ENCODE data around the gene TEAD1. TPM values are rescaled to one million over a fixed set of nuclear protein-coding genes. Genes with fewer than 3 reads are reported as not detected.
"Not testable (repeated sequence)": the region's sequence is repeated elsewhere in the genome, so short reads cannot be mapped to it uniquely, and the experiment has no call there.

TEAD1 gene
- total RNA-seq, 2 experiments from 2014 or later = 0.43 to 0.68 TPM

- Mint-ChIP-seq H3K27ac (no peak overlapping the region), H3K27me3 (peaks cover 61% of the 10 kb centered on the region), H3K4me3 (no peak overlapping the region), H3K4me1 (peaks cover 1% of the 10 kb centered on the region), H3K36me3 (no peaks in the 10 kb centered on the region), H3K9me3 (no peaks in the 10 kb centered on the region)
- no peak for DNase-seq
Observed at GRCh38 chr11:12864316-12865156, 190.3 kb downstream of the TEAD1 start.

GRCh38 chr11:12865863-12866595, 191.8 kb downstream of the TEAD1 start:
- peaks cover 1% of the 10 kb centered on the region for H3K4me1 Mint-ChIP-seq
- DNase-seq = no peak
- no peaks in the 10 kb centered on the region for H3K9me3 Mint-ChIP-seq
- H3K27ac Mint-ChIP-seq = no peak overlapping the region
- H3K27me3 Mint-ChIP-seq = peaks cover 53% of the 10 kb centered on the region
- no peaks in the 10 kb centered on the region for H3K36me3 Mint-ChIP-seq
- no peak overlapping the region for H3K4me3 Mint-ChIP-seq

GRCh38 chr11:12867531-12867930, 193.3 kb downstream of the TEAD1 start:
- Mint-ChIP-seq H3K36me3 (no peaks in the 10 kb centered on the region), H3K4me3 (no peak overlapping the region), H3K27ac (no peak overlapping the region), H3K4me1 (peaks cover 1% of the 10 kb centered on the region), H3K27me3 (peaks cover 43% of the 10 kb centered on the region), H3K9me3 (no peaks in the 10 kb centered on the region)
- no peak for DNase-seq

DNA sequence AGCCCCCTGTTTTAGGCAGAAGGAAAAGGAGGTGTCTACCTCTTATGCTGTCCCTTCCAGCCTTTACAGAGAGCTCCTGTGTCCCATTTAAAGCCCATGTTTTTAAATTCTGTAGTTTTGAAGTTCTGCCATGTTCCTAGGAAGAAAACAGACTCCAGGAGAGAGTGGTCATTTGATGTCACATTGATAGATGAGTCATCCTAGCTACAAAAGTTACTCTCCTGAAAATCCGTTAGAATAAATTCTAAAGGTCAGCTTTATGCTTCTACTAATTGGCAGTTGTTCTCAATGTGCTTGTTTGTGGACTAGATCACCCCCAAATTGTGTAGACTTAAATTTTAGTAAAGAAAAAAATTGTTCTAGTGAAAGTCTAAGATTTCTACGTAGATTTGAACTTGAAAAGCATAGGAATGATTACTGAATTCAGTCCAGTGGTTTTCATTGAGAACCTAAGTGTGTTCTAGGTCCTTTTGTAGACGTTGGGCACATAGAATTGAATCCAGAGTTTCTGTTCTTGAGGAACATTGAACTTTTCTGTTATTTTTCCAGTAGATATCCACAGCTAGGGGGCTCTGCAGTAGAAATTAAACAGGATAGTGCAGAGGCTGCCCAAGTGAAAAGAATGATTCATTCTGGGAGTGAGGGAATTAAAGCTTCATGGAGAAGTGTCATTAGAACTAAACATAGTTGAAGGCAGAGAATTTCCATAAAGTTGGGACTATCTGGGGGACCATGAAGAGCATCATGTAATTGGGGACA, 194.3 kb downstream of the TEAD1 start:
- no peak overlapping the region for H3K27ac Mint-ChIP-seq
- peaks cover 1% of the 10 kb centered on the region for H3K4me1 Mint-ChIP-seq
- peaks cover 34% of the 10 kb centered on the region for H3K27me3 Mint-ChIP-seq
- H3K9me3 Mint-ChIP-seq = no peaks in the 10 kb centered on the region
- no peaks in the 10 kb centered on the region for H3K36me3 Mint-ChIP-seq
- no peak overlapping the region for H3K4me3 Mint-ChIP-seq
- no peak for DNase-seq

DNA sequence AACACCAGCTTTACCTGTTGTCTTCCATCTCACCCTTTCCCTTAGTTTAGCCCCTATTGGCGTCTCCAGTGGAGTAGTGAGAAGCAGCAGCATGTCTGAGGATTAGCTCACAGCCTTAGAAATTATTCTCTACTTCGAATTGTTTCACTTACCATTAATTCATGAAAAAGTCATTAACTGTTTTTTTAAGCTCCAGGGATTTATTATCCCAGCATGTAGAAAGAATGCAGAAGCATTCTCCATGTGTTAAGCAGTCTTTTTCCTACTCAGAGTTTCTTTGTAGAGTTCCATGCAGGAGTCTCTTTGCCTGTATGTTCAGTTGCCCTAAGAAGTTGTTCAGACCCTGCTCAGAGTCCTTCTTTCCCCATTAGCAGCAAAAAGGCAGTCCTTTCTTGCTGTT, 197.0 kb downstream of the TEAD1 start:
- Mint-ChIP-seq H3K27me3 (peaks cover 11% of the 10 kb centered on the region), H3K27ac (no peak overlapping the region), H3K4me3 (no peak overlapping the region), H3K9me3 (no peaks in the 10 kb centered on the region), H3K36me3 (no peaks in the 10 kb centered on the region), H3K4me1 (no peaks in the 10 kb centered on the region)
- DNase-seq = no peak

- H3K9me3 Mint-ChIP-seq = no peaks in the 10 kb centered on the region
- H3K36me3 Mint-ChIP-seq = no peaks in the 10 kb centered on the region
- H3K4me1 Mint-ChIP-seq = no peaks in the 10 kb centered on the region
- DNase-seq = no peak
- no peak overlapping the region for H3K4me3 Mint-ChIP-seq
- no peak overlapping the region for H3K27ac Mint-ChIP-seq
- peaks cover 7% of the 10 kb centered on the region for H3K27me3 Mint-ChIP-seq
Observed at GRCh38 chr11:12871788-12872321, 197.6 kb downstream of the TEAD1 start.

GRCh38 chr11:12876340-12876739, 202.1 kb downstream of the TEAD1 start:
- Mint-ChIP-seq H3K27ac (no peak overlapping the region), H3K4me3 (no peak overlapping the region), H3K36me3 (no peaks in the 10 kb centered on the region), H3K9me3 (no peaks in the 10 kb centered on the region), H3K27me3 (peaks cover 6% of the 10 kb centered on the region), H3K4me1 (no peaks in the 10 kb centered on the region)
- DNase-seq = no peak

DNA sequence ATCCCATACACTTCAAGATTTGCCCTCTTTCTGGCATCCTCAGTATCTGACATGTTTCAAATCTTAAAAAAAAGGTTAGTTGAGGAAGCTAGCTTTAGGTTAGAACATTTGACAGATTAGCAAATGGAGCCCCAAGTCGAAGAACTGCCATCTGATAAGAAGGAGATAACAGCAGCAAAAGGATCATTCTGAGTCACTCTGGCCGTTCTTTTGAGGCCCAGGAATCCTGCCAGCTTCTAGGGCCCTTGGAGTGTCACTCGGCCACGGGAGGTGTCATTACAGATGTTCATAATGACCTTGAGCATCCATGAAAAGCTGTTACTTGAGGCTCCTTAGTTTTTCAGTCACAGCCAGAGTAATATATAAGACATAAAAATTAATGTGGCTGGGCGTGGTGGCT, 202.8 kb downstream of the TEAD1 start:
- H3K9me3 Mint-ChIP-seq = no peaks in the 10 kb centered on the region
- peaks cover 6% of the 10 kb centered on the region for H3K27me3 Mint-ChIP-seq
- no peaks in the 10 kb centered on the region for H3K36me3 Mint-ChIP-seq
- no peak overlapping the region for H3K4me3 Mint-ChIP-seq
- DNase-seq = no peak
- no peak overlapping the region for H3K27ac Mint-ChIP-seq
- H3K4me1 Mint-ChIP-seq = no peaks in the 10 kb centered on the region

- not testable (repeated sequence) for H3K36me3 Mint-ChIP-seq, H3K27ac Mint-ChIP-seq, DNase-seq, H3K9me3 Mint-ChIP-seq, H3K4me3 Mint-ChIP-seq, H3K4me1 Mint-ChIP-seq, H3K27me3 Mint-ChIP-seq
Observed at GRCh38 chr11:12877508-12877907, 203.3 kb downstream of the TEAD1 start.

DNA sequence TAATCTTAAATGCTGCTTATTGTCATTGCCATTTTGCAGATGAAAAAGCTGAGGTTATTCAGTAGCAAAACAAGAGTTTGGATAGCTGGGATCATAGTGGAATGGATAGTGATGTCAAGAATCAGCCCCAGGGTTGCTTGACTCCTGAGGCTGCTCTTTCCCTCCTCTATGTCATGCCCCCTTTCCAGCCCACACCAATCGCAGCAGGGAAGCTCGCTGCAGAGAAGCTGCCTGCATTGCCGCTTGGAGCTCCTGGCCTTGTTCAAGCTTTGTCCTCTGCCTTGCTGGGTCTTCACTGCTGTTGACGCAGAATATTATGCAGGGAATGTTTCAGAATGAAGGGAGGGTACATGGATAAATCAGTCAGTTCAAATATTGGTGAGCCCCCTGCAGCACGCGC, 206.1 kb downstream of the TEAD1 start:
- DNase-seq = no peak
- no peak overlapping the region for H3K27ac Mint-ChIP-seq
- H3K4me3 Mint-ChIP-seq = no peak overlapping the region
- H3K9me3 Mint-ChIP-seq = no peaks in the 10 kb centered on the region
- H3K27me3 Mint-ChIP-seq = peaks cover 6% of the 10 kb centered on the region
- no peaks in the 10 kb centered on the region for H3K36me3 Mint-ChIP-seq
- no peaks in the 10 kb centered on the region for H3K4me1 Mint-ChIP-seq

DNA sequence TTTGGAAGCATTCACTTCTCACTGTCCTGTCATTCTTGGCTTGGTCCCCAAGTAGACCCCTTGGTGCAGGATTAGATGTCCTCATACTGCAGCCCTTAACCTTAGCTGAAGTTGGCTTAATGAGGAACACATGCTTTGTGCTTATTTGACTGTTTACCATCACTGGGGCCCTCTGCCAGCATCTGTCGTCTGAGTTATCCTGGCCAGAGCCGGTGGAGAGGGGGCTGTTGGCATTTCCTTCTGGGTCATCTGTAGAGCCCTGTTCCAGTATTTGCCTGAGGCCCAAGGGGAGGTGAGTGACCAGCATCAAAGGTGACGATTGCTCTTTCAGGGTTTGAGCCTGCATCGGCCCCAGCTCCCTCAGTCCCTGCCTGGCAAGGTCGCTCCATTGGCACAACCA, 208.4 kb downstream of the TEAD1 start:
- no peak for DNase-seq
- Mint-ChIP-seq H3K27ac (no peak overlapping the region), H3K9me3 (no peaks in the 10 kb centered on the region), H3K4me1 (no peaks in the 10 kb centered on the region), H3K4me3 (no peak overlapping the region), H3K27me3 (peaks cover 2% of the 10 kb centered on the region), H3K36me3 (no peaks in the 10 kb centered on the region)

GRCh38 chr11:12884751-12885318, 210.6 kb downstream of the TEAD1 start:
- Mint-ChIP-seq H3K27me3 (peaks cover 7% of the 10 kb centered on the region), H3K27ac (no peak overlapping the region), H3K9me3 (no peaks in the 10 kb centered on the region), H3K4me3 (no peak overlapping the region), H3K4me1 (peaks cover 1% of the 10 kb centered on the region), H3K36me3 (no peaks in the 10 kb centered on the region)
- no peak for DNase-seq

DNA sequence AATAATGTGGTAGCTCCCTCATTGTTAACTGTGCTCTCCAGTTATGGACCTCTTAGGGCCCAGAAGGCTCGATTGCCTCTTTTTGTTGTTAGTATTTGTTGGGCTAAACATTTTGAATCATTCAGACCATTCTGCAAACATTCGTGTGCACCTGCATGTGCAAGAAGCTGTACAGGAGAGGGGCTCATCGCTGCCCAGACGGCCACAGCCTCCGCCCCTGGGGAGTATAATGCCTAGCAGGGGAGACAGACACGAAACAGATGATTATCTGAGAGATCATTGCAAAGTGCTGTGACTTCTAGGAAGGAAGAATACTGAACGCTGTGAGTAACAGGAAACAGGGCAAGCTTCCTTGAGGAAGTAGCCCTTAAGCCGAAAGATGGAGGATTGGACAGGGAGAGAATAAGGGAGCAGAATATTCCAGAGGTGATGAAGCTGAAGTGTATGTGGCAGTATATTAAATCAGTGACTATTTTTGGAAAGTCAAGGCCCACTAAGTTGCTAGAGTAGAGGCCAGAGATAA, 211.6 kb downstream of the TEAD1 start:
- H3K36me3 Mint-ChIP-seq = no peaks in the 10 kb centered on the region
- H3K27ac Mint-ChIP-seq = no peak overlapping the region
- peaks cover 7% of the 10 kb centered on the region for H3K27me3 Mint-ChIP-seq
- no peaks in the 10 kb centered on the region for H3K9me3 Mint-ChIP-seq
- peaks cover 1% of the 10 kb centered on the region for H3K4me1 Mint-ChIP-seq
- DNase-seq = no peak
- H3K4me3 Mint-ChIP-seq = no peak overlapping the region

GRCh38 chr11:12886508-12886907, 212.3 kb downstream of the TEAD1 start:
- H3K4me1 Mint-ChIP-seq = peaks cover 1% of the 10 kb centered on the region
- H3K36me3 Mint-ChIP-seq = no peaks in the 10 kb centered on the region
- no peaks in the 10 kb centered on the region for H3K9me3 Mint-ChIP-seq
- no peak for DNase-seq
- peaks cover 7% of the 10 kb centered on the region for H3K27me3 Mint-ChIP-seq
- H3K4me3 Mint-ChIP-seq = no peak overlapping the region
- no peak overlapping the region for H3K27ac Mint-ChIP-seq

All from activated naive CD8-positive, alpha-beta T cell treated with anti-CD3 and anti-CD28 coated beads for 36 hours (primary cell).